Astrocyte (in vitro differentiated cells and primary cell): ENCODE data around the gene UPF2. TPM values are rescaled to one million over a fixed set of nuclear protein-coding genes. Genes with fewer than 3 reads are reported as not detected.

Experiments
- DNase-seq: peaks from one replicate; pipeline ENCODE4 v3.0.0-alpha.2; 2010; ENCODE audit warnings: low read depth
- FAIRE-seq: peaks from 2 replicates; lab custom pipeline; 2011; peaks lifted over from hg19 to GRCh38; lab: Jason Lieb, UNC
- H2AFZ ChIP-seq: 2 replicates; pipeline ENCODE4 v1.6.0; 2012; ENCODE audit warnings: low read depth, low read length, inconsistent platforms
- H3K27ac ChIP-seq: 2 replicates; pipeline ENCODE4 v1.5.1; 2011; ENCODE audit warnings: low read depth, low read length, inconsistent platforms
- H3K27me3 ChIP-seq: 2 replicates; pipeline ENCODE4 v1.6.0; 2011; ENCODE audit warnings: low read length, inconsistent platforms; ENCODE audit not compliant: insufficient read depth
- H3K36me3 ChIP-seq: 2 replicates; pipeline ENCODE4 v1.5.1; 2011; ENCODE audit warnings: low read length, inconsistent platforms; ENCODE audit not compliant: insufficient read depth
- H3K4me1 ChIP-seq: 2 replicates; pipeline ENCODE4 v1.5.1; 2011; ENCODE audit warnings: low read length, inconsistent platforms; ENCODE audit not compliant: insufficient read depth
- H3K4me2 ChIP-seq: 2 replicates; pipeline ENCODE4 v1.6.0; 2012; ENCODE audit warnings: low read length, inconsistent platforms
- H3K4me3 ChIP-seq: 2 replicates; pipeline ENCODE4 v1.5.1; 2011; ENCODE audit warnings: low read depth, mild to moderate bottlenecking, low read length, inconsistent platforms; ENCODE audit not compliant: insufficient read depth
- H3K79me2 ChIP-seq: 2 replicates; pipeline ENCODE4 v1.6.0; 2012; ENCODE audit warnings: mild to moderate bottlenecking, low read length, inconsistent platforms; ENCODE audit not compliant: insufficient read depth
- H3K9ac ChIP-seq: 2 replicates; pipeline ENCODE4 v1.6.0; 2012; ENCODE audit warnings: mild to moderate bottlenecking, low read length, inconsistent platforms
- H3K9me3 ChIP-seq: 2 replicates; pipeline ENCODE4 v1.5.1; 2012; ENCODE audit warnings: low read depth, mild to moderate bottlenecking, low read length, inconsistent platforms; ENCODE audit not compliant: insufficient read depth
- H4K20me1 ChIP-seq: 2 replicates; pipeline ENCODE4 v1.6.0; 2012; ENCODE audit warnings: low read length, inconsistent platforms; ENCODE audit not compliant: insufficient read depth
- H3K27ac Mint-ChIP-seq: one replicate; pipeline ENCODE4 v1.8.0; 2021; ENCODE audit warnings: mild to moderate bottlenecking, mixed read lengths; ENCODE audit not compliant: unreplicated experiment
- H3K27me3 Mint-ChIP-seq: one replicate; pipeline ENCODE4 v1.8.0; 2021; ENCODE audit warnings: low read depth, mixed read lengths; ENCODE audit not compliant: unreplicated experiment
- H3K36me3 Mint-ChIP-seq: one replicate; pipeline ENCODE4 v1.8.0; 2021; ENCODE audit warnings: low read depth, mixed read lengths; ENCODE audit not compliant: unreplicated experiment
- H3K4me1 Mint-ChIP-seq: one replicate; pipeline ENCODE4 v1.8.0; 2021; ENCODE audit warnings: low read depth, mixed read lengths; ENCODE audit not compliant: unreplicated experiment
- H3K4me3 Mint-ChIP-seq: one replicate; pipeline ENCODE4 v1.8.0; 2021; ENCODE audit warnings: mild to moderate bottlenecking, moderate library complexity, mixed read lengths; ENCODE audit not compliant: unreplicated experiment
- H3K9me3 Mint-ChIP-seq: one replicate; pipeline ENCODE4 v1.8.0; 2021; ENCODE audit warnings: mild to moderate bottlenecking, mixed read lengths; ENCODE audit not compliant: unreplicated experiment
- CTCF ChIP-seq: IDR thresholded peaks from 2 replicates; pipeline ENCODE4 v1.5.1; 2011; ENCODE audit warnings: low read depth, mild to moderate bottlenecking, inconsistent platforms, low read length, moderate library complexity; ENCODE audit not compliant: insufficient read depth
- EZH2 ChIP-seq: IDR thresholded peaks from 2 replicates; pipeline ENCODE4 v1.6.1; 2012; ENCODE audit warnings: mild to moderate bottlenecking, low read length, inconsistent platforms; ENCODE audit not compliant: insufficient read depth
- total RNA-seq: library from RNA; stranded (reverse); gene quantifications from 2 replicates; pipeline ENCODE4 v1.2.1, GENCODE V29; 2021

The UPF2 gene
- total RNA-seq, 1 donor from 2014 or later, result 23.2 TPM

GRCh38 chr10:11919271-11919670 lies 123.3 kb downstream of the UPF2 start:
- Histone ChIP-seq H4K20me1 (no peaks in the 10 kb centered on the region), H3K36me3 (peaks cover 7% of the 10 kb centered on the region), H3K9ac (no peak overlapping the region), H3K79me2 (no peaks in the 10 kb centered on the region), H3K4me2 (no peak overlapping the region), H3K9me3 (no peaks in the 10 kb centered on the region), H3K27me3 (no peaks in the 10 kb centered on the region), H2AFZ (no peak overlapping the region), H3K4me1 (no peaks in the 10 kb centered on the region), H3K4me3 (no peak overlapping the region), H3K27ac (no peak overlapping the region)
- no peak for FAIRE-seq
- Mint-ChIP-seq H3K27me3 (no peaks in the 10 kb centered on the region), H3K27ac (no peak overlapping the region), H3K4me3 (no peak overlapping the region), H3K36me3 (peaks cover 13% of the 10 kb centered on the region), H3K4me1 (peaks cover 2% of the 10 kb centered on the region), H3K9me3 (no peaks in the 10 kb centered on the region)
- DNase-seq, result no peak
- no peak for TF ChIP-seq EZH2
- TF ChIP-seq CTCF, result no peak

GRCh38 chr10:11918384-11918783 lies 124.2 kb downstream of the UPF2 start:
- Histone ChIP-seq H4K20me1 (no peaks in the 10 kb centered on the region), H3K36me3 (peaks cover 7% of the 10 kb centered on the region), H3K4me3 (no peak overlapping the region), H3K4me2 (no peak overlapping the region), H3K79me2 (no peaks in the 10 kb centered on the region), H3K9me3 (no peaks in the 10 kb centered on the region), H3K27me3 (no peaks in the 10 kb centered on the region), H3K4me1 (no peaks in the 10 kb centered on the region), H3K9ac (no peak overlapping the region), H3K27ac (no peak overlapping the region), H2AFZ (no peak overlapping the region)
- H3K4me1 Mint-ChIP-seq, result peaks cover 2% of the 10 kb centered on the region
- H3K27ac Mint-ChIP-seq, result no peak overlapping the region
- TF ChIP-seq CTCF (no peak), EZH2 (no peak)
- H3K27me3 Mint-ChIP-seq, result peaks cover 2% of the 10 kb centered on the region
- no peaks in the 10 kb centered on the region for H3K9me3 Mint-ChIP-seq
- peaks cover 13% of the 10 kb centered on the region for H3K36me3 Mint-ChIP-seq
- H3K4me3 Mint-ChIP-seq, result no peak overlapping the region
- no peak for FAIRE-seq
- no peak for DNase-seq

DNA sequence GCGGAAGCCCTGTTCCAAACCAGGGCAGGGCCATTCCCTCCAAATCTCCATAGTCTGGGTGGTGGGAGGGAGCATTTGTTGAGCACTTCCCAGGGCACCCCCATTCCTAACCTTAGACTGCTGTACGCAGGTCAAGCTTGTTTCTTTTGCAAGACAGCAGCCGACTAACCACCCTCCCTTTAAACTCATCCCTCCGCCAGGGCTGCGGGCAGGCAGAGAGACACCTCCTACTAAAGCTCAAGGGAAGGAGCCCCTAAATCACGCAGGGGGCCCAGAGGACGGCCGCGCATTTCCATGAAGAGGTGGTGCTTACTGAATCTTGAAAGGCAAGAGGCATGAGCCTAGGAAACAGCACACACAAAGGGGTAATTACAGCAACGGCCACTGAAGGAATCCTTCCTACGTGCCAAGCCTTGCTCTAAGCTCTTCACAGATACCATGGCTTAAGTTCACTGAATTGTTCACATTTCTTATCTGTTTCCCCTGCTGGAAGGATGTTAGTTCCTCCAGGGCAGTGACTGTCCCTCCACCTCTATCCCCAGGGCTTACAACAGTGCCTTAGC lies 129.4 kb downstream of the UPF2 start:
- no peak overlapping the region for H3K27ac Mint-ChIP-seq
- H3K36me3 Mint-ChIP-seq, result no peaks in the 10 kb centered on the region
- peaks cover 17% of the 10 kb centered on the region for H3K27me3 Mint-ChIP-seq
- no peaks in the 10 kb centered on the region for H3K4me1 ChIP-seq
- no peaks in the 10 kb centered on the region for H3K9me3 ChIP-seq
- DNase-seq, result peak; percentile 2
- no peak overlapping the region for H3K4me2 ChIP-seq
- no peaks in the 10 kb centered on the region for H3K4me1 Mint-ChIP-seq
- H3K9me3 Mint-ChIP-seq, result no peaks in the 10 kb centered on the region
- H3K27ac ChIP-seq, result no peak overlapping the region
- H3K36me3 ChIP-seq, result no peaks in the 10 kb centered on the region
- TF ChIP-seq CTCF, result no peak
- no peak for TF ChIP-seq EZH2
- no peak overlapping the region for H3K4me3 Mint-ChIP-seq
- H3K9ac ChIP-seq, result no peak overlapping the region
- H4K20me1 ChIP-seq, result no peaks in the 10 kb centered on the region
- no peaks in the 10 kb centered on the region for H3K79me2 ChIP-seq
- no peak for FAIRE-seq
- no peak overlapping the region for H3K4me3 ChIP-seq
- no peaks in the 10 kb centered on the region for H3K27me3 ChIP-seq
- H2AFZ ChIP-seq, result no peak overlapping the region
